Fibroblast of upper back skin (primary cell): ENCODE measurements around the gene ITGB3BP.
"Not testable (repeated sequence)": the region's sequence is repeated elsewhere in the genome, so short reads cannot be mapped to it uniquely, and the experiment has no call there.

Experiments
- DNase-seq: peaks from one replicate; pipeline ENCODE4 v3.0.0-alpha.2; 2013

The ITGB3BP gene, protein sequence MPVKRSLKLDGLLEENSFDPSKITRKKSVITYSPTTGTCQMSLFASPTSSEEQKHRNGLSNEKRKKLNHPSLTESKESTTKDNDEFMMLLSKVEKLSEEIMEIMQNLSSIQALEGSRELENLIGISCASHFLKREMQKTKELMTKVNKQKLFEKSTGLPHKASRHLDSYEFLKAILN

DNA sequence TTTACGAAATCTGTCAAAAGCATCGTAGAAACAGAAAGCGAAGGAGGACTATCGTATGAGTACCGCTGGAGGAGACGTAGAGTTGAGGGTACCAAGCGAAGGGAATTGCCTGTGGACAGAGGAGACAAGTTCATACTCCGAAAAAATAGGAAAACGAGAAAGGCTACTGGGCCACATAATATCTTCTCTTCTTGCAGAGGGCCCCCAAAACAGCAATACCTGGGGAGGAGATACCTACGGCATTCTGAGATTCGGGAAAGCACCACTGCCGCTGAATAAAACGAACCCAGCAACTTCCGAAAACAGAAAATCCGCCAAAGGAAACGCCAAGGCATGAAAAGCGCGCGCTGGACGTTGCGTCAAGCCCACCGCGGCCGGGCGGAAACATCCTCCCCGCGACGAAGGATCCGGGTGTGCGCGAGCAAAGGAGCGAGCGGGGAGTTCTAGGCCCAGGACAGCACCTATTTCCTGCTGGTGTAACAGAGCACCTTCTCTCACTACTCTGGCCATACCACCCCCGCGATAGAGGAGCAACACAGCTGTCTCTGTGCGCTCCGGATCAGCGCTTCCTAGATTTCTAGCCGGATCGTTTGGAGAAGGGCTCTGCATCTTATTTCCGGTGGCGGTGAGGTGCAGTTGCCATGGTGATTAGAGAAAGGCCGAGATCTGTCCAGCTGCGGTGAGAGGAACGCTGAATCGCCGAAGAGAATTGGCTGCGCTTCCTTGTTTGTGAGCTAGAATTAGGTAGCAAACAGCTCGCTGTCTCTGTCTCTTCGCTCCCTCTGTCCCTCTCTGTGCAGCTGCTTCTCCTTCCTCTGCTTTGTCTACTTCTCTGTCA lies at the start of gene ITGB3BP, which contains the start of gene EFCAB7:
Gene ITGB3BP (minus strand): TSS at position 335 of the 838 bp plus-strand sequence. CDS start 92 bp downstream, at position 243.
Gene EFCAB7 (plus strand): TSS at position 635 of the 838 bp plus-strand sequence. CDS start 2,048 bp downstream, outside the sequence.
- peak; percentile 96 for DNase-seq

DNA sequence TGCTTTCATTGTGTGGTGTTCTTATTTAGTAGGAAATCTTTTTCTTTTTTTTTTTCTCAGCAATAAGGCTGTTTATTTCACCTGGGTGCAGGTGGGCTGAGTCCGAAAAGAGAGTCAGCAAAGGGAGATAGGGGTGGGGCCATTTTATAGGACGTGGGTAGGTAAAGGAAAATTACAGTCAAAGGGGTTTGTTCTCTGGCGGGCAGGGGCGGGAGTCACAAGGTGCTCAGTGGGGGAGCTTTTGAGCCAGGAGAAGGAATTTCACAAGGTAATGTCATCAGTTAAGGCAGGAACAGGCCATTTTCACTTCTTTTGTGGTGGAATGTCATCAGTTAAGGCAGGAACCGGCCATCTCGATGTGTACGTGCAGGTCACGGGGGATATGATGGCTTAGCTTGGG lies 49.7 kb upstream of the ITGB3BP start:
- not testable (repeated sequence) for DNase-seq

GRCh38 chr1:63569640-63570316 lies 46.8 kb upstream of the ITGB3BP start:
- DNase-seq = no peak

- no peak for DNase-seq
Measured at GRCh38 chr1:63569068-63569467, 46.0 kb upstream of the ITGB3BP start.

GRCh38 chr1:63563745-63564144 lies 40.7 kb upstream of the ITGB3BP start:
- no peak for DNase-seq

DNA sequence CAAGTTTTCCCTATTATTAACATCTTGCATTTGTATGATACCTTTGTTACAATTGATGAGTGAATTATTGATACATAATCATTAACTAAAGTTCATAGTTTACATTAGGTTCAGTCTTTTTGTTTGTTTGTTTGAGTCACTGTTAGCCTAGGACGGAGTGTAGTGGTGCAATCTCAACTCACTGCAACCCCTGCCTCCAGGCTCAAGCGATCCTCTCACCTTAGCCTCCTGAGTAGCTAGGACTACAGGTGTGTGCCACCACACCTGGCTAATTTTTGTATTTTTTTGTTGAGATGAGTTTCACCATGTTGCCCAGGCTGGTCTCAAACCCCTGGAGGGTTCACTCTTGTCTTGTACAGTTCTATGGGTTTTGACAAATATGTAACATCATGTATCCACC lies 36.3 kb upstream of the ITGB3BP start:
- no peak for DNase-seq

DNA sequence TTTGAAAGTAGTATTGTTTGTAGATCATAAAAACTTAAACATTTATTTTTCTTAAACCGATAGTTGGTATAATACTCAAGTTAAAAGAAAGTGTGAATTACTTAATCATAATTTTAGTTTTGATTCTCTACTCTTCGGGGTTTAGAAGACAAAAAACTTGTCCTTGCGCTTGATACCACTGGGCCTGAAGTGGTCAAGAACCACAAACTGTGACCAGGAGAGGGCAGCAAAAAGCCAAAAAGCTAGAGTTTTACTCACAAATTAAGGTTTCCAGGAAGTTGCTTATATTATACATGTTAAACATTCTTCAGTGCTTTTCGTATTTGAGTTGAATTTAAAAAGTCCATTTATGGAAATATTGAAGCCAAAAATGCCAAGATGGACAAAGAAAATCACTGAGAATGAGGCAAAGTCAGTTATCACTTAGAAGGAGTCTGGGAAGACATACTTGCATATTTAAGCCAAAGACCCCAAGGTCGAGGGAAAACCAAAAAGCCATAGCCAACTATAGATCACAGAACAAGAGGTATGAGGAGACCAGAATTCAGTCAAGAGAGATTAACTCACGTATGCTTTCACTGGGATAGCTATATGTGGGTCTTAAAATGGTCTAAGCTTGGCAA lies 34.5 kb upstream of the ITGB3BP start:
- DNase-seq = peak; percentile 45

GRCh38 chr1:63555480-63555879 lies 32.5 kb upstream of the ITGB3BP start:
- no peak for DNase-seq

- DNase-seq = no peak
Measured at GRCh38 chr1:63548877-63549276, 25.9 kb upstream of the ITGB3BP start.

- DNase-seq = no peak
Measured at GRCh38 chr1:63548303-63548702, 25.3 kb upstream of the ITGB3BP start.

- DNase-seq = peak; percentile 63
Measured at GRCh38 chr1:63547621-63548294, 24.7 kb upstream of the ITGB3BP start.

- DNase-seq = peak; percentile 25
Measured at GRCh38 chr1:63545780-63546179, 22.8 kb upstream of the ITGB3BP start.

- DNase-seq = no peak
Measured at GRCh38 chr1:63537940-63538339, 14.9 kb upstream of the ITGB3BP start.

GRCh38 chr1:63537006-63537405 lies 14.0 kb upstream of the ITGB3BP start:
- no peak for DNase-seq

DNA sequence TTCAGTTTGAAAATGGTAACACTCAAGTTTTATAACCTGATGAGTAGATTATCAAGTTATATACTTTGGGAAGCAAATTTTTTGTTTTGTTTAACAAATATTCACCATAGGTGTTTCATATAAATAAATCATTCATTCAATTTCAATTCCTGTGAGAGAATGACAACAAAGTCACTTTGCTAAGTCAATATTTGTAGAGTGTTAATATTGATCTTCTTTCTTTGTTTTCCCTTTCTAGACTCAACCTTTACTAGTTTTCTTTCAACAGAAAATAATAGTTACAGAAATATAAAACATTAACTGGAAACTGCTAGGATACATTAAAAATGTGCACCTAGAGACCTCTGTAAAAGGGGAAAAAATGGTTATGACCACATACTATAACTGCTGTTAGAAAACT lies 11.4 kb upstream of the ITGB3BP start:
- DNase-seq = no peak

- no peak for DNase-seq
Measured at GRCh38 chr1:63533931-63534330, 10.9 kb upstream of the ITGB3BP start.

- DNase-seq = no peak
Measured at GRCh38 chr1:63532727-63533126, 9.7 kb upstream of the ITGB3BP start.

DNA sequence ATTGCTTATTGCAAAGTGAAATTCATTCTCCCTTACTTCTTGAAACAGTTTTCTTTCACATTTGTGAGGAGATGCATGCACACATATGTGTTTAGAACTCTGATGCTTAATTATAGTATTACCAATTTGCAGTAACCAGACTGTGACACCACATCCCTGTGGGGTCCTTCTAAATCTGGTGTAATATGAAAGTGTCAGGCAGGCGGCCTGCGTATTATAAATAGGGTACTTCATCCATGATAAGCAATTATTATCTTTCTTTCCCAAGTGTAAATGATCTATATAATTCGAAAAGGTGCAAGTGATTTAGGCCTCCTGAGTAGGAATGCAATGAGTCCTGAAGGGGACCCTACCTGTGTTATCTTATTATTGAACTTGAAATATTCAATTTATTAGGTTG lies 1.2 kb upstream of the ITGB3BP start:
- DNase-seq = no peak

DNA sequence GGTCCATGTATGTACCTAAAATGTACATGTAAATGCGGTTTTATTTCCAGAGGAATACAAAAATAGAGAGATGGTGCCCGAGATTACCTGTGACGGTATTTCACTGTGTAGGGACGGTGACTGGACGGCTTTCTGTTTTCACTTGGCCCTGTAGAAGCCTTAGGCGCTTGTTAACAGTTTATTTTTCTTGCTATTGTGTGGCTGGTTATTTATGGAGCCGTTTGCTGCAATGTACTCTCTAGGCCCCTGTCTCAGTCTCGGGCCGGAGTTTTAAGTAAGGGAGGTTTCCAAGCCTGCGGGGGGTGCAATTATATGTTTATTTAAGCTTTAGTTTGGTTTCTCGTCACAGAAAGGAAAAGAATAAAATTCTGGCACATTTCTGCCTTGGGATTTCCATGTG lies 713 bp upstream of the ITGB3BP start:
- DNase-seq = no peak

DNA sequence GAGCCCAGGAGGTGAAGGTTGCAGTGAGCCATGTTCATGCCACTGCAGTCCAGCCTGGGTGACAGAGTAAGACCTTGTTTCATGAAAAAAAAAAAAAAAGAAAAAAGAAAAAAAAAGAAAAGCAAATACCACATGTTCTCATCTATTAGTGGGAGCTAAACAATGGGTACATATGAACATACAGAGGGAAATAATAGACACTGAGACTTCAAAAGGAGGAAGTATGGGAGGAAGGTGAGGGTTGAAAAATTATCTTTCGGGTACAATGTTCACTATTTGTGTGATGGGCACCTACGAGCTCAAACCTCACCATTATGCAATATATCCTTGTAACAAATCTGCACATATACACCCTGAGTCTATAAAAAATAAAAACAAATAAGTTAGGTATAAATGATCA lies 6.4 kb downstream of the ITGB3BP start:
- DNase-seq = no peak

DNA sequence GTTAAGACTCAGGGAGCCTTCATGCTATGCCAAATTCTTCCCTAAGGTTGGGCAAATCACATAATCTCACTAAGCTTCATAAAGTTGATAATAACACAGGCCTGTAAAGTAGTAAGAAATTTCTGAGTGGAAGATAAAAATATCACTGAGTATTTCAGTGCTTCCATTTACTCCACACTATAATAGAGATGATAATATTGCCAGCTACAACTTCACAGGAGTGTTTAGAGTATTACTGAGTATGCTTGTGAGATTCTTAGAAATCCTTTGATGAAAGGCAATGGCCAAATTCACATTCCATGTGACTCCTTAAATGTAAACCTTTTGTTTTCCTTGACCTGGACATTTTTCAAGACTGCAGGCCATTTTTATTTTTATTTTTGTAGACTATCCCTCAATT lies 10.4 kb downstream of the ITGB3BP start:
- DNase-seq = no peak

- no peak for DNase-seq
Measured at GRCh38 chr1:63509718-63510117, 13.3 kb downstream of the ITGB3BP start.

GRCh38 chr1:63506782-63507181 lies 16.2 kb downstream of the ITGB3BP start:
- DNase-seq = no peak
